DMS53 treated with DMSO at 0.1 percent for 48 hours (cell line): ENCODE measurements around the gene BUD23.
"Not testable (repeated sequence)": the region's sequence is repeated elsewhere in the genome, so short reads cannot be mapped to it uniquely, and the experiment has no call there.

Experiments used
- DNase-seq: peaks from one replicate; lab custom pipeline; 2025; ENCODE audit not compliant: unreplicated experiment; lab: John Stamatoyannopoulos, UW

Gene BUD23

DNA sequence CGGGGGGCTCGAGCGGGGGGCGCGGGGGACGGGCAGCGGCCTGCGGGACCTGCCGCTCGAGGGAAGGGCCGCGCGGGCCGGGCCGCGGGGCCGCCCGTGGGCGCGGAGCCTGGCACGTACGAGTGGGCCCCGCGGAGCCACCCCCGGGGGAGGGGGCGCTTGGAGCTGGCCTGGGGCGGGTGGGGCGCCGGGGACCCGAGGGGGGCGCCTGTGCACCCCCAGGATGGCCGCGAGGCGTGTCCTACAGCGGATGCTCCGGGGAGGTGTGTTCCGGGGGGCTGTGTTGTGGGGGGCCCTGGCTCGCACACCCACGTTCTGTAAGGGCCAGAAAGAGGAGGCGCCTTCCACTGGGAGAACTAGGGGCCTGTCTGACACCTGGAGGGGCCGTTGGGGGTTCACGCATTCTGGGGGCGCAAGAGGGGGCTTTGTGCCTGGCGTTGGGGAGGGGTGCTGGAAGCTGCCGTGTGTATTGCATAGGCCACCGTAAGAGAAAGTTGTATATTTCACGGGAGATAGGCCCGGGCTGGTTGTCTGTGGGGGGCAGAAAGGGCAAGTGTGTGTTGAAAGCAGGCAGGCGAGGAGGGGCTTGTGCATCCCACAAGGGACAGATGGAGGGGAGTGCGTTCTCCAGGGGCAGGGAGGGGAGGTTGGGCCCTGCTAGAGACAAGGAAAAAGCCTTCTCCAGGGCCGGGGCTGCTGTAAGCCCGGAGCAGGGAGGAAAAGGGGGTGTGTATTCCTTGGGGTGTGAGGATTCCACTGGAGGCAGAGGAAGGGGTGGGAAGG, 15.1 kb upstream of the BUD23 start:
- DNase-seq = no peak

DNA sequence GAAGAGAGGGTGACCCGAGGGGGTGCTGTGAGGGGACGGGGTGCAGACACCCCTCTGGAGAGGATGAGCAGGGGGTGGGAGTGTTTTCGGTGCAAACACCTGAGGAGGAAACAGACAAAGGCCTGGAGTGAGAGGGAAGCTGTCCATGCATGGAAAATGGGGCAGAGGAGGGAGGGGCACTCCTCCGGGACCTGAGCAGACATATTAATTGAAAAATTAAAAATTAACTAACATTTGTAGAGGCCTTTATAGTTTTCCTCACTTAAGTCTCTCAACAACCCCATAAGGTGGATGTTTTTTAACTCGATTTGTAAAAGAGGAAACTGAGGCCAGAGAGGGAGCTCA, 14.5 kb upstream of the BUD23 start:
- no peak for DNase-seq

DNA sequence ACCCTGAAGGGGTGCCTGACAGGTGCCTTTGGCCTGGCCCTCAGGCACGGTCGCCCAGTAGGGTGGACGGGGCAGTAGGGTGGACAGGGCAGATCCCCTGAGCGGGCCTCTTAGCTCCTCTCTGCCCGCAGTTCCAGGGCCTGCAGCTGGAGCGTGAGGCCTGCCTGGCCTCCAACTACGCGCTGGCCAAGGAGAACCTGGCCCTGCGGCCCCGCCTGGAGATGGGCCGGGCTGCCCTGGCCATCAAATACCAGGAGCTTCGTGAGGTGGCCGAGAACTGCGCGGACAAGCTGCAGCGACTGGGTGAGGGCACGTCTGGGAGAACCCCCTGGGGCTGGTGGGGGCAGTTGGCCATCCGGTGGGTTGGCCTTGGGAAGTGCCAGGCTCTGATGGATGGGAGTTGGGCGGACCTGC, 14.1 kb upstream of the BUD23 start:
- no peak for DNase-seq

DNA sequence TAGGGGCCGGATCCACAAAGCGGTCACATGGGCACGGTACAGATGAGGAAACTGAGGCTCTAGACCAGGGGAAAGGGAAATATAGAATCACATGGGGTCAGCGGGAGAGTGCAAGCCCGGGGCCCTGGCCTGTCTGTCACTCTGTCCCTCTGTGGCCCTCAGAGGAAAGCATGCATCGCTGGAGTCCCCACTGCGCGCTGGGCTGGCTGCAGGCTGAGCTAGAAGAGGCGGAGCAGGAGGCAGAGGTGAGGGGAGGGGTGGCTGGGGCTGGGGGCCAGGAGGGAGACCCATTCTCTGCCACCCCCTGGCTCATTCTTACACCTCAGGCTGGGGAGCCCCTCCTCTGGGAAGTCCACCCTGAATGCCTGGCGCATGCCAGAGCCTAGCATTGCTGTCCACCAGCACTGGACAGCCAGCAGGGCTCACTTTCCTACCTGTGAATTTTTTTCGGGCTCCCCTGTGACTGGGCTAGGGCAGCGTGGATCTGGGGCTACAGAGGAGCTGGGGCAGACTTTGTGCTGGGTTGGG, 13.5 kb upstream of the BUD23 start:
- no peak for DNase-seq

DNA sequence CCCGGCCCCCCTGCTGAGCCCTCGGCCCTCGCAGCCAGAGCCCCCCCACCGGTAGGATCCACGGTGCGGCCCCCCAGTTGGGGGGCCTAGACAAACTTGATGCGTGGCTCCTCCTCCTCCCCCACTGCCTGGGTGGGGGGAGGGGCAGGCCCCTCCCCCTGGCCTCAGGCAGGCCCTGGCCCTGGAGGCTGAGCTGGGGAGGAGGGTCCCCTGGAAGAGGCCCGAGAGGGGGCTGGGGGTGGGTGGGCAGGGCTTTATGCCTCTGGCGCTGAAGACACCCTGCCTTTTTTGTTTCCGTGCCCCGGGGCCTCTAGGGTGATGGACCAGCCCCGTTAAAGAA, 12.1 kb upstream of the BUD23 start:
- DNase-seq = no peak

DNA sequence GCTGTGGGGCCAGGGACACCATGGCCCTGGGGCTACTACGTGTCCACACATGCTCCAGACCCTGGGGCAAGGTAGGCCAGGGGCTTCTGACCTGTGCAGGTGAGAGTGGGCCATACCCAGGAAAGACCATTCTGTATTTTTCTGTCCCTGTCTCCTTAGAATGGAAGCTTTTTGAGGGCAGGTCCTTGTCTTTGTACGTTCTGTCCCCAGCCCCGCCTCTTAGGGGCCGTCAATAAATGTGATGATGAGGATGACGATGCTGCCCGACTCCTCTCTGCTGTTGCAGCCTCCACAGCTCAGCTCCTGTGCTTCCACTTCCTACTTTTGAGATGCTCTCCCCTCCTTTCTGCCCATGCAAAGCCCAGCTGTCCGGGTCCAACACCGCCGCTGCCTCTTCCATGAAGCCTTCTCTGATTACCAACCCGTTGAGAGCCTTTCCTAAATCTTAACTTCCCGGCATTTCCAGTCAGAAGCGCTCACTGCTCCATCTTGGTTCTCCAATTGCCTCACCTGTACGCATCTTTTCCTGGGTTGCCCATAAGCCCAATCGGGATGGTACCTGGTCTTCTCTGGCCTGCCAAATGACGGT, 11.4 kb upstream of the BUD23 start:
- DNase-seq = no peak

DNA sequence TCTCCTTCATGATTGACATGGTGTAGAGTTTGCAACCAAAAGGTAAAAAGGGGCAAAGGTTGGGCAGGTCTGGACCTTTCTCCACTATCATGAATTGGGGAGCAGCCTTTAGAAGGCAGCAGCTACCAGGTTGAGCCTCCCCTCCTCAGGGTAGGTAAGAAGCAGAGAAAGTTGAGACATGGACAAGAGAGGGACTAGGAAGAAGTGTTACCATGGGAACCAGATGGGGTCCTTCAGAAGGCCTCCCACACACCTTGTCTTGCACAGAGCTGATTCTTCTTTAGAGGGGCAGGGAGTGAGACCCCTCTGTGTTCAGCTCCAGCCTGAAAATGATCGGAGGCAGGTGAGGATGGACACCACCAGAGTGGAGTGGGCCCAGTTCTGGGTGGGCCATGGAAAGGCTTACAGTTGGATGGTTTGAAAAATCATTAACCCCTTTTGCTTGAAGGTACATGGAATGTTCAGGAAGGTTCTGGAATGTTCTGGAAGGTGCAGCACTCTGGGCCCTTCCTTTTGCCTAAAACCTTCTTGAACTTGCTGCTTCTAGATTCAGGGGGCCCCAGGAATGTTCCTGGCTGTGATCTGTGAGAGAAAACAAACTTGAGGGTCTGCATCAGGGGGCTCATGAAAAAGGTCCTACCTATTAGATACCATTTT, 8.8 kb upstream of the BUD23 start:
- no peak for DNase-seq

DNA sequence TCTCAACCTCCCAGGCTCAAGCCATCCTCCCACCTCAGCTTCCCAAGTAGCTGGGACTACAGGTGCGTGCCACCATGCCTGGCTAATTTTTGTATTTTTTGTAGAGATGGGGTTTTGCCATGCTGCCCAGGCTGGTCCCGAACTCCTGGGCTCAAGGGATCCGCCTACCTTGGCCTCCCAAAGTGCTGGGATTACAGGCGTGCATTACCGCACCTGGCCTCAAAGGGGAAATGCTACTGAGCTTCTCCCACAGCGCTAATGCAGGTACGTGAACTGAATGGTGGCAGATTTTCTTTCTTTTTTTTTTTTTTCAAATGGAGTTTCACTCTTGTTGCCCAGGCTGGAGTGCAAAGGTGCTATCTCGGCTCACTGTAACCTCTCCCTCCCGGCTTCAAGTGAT, 7.3 kb upstream of the BUD23 start:
- DNase-seq = not testable (repeated sequence)

DNA sequence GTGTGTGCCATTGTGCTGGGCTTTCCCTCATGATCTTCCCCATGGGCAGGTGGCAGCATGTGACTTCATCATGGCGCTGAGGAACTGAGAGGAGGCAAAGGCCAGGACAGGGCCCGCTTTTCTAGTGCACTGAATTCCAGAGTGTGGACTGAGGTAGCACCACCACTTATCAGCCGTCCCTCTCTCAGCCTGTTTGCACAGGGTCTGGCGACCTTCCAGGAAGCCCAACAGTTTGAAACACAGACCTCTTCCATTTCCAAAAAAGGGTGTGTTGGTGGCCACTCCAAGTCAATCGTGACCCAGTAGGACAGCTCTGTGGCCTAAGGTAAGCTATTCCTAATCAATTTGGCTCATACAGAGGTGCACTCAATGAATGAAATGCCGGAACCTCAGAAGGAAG, 4.5 kb upstream of the BUD23 start:
- no peak for DNase-seq

DNA sequence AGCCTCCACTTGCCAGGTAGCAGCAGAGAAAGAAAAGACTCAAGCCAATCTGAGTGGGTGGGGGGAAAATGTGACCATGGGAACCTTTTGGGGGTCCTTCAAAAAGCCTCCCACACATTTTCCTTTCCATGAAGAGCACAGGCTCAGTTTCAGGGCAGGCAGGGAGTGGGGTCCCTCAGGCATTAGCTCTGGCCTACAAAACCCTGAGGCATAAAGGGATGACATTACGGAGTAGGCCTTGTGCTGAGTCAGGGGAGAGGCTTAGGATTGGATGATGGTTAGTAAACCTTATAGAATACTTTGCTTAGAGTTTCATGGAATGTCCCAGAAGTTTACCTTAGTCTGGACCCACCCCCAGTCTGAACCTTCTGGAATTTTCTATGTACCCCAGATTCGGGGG, 3.7 kb upstream of the BUD23 start:
- no peak for DNase-seq

DNA sequence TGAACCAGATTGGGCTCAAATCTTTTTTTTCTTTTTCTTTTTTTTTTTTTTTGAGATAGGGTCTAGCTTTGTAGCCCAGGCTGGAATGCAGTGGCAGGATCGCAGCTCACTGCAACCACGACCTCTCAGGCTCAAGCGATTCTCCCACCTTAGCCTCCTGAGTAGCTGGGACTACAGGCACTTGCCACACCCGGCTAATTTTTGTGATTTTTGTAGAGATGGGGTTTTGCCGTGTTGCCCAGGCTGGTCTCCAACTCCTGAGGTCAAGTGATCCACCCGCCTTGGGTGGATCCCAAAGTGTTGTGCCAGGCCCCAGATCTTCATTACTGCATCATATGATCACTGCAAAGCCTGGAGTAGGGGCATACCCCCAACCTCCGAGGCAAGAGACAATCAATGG, 2.9 kb upstream of the BUD23 start:
- no peak for DNase-seq

DNA sequence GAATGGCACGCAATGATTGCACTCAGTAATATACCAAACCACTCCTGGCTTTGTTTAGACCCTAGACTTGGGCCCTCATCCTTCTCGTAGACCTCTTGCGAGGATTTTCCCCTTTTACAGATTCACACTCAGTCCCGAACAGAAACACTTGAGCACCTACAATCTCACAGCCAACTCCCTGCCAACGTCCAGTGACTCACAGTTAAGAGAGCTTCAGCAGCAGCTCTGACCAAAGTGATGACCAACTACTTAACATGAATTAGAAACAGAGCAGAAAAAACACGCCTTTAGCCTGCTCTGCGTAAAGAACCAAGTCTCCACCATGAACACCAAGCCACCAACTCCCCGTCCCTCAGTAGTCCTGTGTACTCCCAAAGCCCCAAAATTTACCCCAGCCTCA, 2.4 kb upstream of the BUD23 start:
- no peak for DNase-seq

DNA sequence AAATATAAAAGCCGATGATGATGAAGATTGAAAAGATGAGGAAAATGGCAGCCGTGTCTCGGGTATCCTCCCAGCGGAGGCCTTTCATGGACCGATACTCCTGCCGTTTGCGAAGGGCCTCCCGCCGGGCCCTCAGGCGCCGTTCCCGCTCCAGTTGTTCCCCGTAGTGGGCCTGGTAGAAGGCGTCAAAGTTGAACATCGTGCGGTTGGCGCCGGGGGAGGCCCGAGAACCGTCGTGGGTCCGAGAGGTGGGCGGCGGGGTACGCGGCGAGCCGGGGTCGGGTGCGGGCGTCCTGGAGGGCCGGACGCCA, 697 bp upstream of the BUD23 start:
- DNase-seq = no peak

DNA sequence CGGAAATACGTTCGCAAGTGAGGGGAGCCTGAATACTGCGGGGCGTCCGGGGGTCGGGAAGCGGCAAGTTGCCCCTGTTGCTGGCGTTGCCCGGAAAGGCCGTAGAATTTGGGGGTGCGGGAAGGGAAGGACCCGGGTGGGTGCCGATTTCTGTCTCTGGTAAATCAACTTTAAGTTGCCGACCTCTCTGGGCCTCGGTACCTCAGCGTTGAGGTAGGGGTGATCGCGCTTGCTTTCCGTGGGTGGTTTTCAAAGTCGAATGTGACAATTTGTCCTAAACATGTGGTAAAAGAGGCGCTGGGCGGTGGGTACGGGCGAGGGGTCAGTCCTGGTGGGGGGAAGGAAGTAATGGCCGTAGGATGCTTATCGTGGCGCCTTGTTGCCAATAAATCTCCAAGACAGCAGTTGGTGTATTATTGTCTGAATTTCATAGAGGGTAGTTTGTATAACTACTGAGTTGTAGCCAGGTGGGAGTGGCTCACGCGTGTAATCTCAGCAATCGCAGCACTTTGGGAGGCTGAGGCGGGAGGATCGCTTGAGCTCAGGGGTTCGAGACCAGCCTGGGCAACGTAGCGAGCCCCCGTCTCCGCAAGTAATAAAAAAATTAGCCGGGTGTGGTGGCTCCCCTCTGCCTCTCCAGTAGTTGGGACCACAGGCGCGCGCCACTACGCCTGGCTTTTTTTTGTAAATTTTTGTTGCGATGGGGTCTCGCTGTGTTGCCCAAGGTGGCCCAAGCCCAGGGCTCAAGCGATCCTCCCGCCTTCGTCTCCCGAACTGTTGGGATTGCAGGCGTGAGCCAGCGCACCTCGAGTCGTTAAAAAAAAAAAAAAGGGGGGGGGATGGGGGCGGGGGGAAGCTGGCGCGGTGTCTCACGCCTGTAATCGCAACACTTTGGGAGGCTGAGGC, 644 bp downstream of the BUD23 start:
- no peak for DNase-seq

DNA sequence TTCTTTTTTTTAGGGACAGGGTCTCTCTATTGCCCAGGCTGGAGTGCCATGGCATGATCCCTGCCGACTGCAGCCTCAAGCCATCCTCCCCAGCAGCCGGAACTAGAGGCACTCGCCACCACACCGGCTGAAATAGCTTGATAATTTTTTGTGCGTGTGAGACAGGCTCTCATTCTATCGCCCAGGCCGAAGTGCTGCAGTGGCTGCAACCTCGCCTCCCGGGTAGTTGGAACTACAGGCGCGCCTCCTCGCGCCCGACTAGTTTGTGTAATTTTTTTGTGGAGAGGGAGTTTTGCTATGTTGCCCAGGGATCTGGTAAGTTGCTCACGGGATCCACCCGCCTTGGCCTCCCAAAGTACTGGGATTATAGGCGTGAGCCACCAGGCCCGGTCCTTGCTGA, 1.9 kb downstream of the BUD23 start:
- DNase-seq = no peak

DNA sequence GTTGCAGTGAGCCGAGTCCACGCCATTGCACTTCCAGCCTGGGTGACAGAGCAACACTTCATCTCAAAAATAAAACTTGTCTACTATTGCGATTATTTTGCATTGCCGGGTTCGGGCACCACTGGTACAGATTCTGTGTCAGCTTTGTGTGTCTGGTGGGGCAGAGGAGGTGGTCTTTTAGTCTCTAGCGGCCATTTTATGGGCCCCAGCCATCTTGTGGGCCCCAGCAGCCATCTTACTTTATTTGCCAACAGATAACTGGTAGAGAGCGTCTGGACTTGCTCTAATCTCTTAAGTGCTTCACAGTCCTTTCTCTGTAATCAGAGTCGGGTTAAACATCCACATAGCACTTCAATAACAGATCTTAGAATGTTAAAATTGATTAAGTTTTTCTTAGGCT, 4.9 kb downstream of the BUD23 start:
- DNase-seq = no peak

DNA sequence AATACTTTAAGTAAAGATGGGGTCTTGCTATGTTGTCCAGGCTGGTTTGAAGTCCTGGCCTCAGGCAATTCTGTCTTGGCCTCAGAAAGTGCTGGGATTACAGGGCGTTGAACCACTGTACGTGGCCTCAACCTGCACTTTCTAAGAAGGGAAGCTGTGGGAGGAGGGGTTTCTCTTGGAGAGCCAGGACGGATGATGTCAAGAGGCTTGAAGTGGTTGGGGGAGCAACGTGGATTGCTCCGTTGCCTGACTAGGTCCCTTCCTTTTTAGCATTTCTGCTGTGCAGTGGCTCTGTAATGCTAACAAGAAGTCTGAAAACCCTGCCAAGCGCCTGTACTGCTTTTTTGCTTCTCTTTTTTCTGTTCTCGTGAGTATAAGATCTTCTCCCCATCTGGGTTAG, 7.2 kb downstream of the BUD23 start:
- DNase-seq = no peak

DNA sequence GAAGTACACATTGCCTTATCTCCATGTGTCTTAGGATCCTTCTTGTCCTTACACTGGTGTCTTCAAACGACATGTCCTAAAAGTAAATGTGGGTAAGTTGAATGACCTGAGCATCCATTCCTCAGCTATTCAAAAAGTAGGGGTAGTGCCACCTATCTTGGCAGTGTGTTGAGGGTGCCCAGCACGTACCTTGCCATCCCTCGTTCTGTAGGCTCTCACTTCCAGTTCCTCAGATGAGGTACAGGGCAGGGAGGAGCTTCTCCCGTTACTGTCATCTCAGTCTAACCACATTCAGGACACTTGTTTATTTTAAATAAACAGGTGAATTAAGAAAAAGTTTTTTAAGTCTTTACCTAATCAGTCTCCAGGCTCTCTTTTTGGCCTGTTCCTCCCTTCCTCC, 13.0 kb downstream of the BUD23 start:
- DNase-seq = no peak

DNA sequence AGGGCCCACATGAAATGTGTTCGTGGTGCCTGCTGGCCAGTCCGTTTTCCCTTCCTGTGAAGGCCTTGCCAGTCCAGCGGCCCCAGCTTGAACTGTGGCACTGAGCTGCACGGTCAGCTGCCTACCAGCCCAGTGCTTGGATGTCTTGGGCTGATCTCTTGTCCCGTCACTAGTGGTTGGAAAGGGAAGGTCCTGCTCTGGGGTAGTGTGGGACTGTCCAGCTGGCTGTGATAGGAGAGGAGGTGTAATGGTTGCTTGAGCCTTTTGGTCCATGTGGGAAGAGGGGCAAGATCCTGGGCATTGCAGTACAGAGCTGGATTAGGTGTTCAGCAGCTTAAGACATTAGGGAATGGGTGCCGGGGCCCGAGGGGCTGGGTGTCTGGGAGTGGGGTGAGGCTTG, 15.0 kb downstream of the BUD23 start:
- no peak for DNase-seq

DNA sequence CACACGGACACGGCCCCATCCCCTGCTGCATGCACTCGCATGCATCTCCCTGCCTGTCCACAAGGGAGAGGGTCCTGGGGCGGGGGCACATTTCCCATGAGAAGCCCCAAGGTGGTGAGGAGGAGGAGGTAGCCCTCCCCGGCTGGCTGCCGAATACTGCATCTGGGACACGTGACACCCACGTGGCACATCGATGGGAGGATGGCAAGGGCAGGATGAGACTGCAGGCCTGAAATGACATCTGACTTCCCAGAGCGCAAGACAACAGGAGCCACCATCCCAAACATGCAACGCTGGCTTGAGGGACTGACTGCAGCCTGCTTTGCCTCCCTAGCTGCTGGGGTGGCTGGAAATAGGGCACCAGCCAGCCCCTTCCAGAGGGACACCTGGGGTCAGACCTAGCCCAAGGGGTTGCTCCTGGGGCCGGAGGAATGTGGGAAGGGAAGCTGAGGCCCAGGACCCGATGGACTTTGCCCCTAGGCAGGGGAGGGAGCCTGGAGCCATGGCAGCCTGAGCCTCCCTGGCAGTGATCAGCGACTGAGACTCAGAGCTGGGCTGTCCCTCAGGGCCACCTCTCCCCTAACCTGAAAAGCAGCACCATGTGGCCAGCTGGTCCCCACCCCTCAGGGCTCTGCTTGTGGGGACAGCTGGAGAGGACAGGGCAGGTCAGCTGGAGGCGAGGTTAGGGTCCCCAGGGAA, 16.1 kb downstream of the BUD23 start:
- DNase-seq = no peak

DNA sequence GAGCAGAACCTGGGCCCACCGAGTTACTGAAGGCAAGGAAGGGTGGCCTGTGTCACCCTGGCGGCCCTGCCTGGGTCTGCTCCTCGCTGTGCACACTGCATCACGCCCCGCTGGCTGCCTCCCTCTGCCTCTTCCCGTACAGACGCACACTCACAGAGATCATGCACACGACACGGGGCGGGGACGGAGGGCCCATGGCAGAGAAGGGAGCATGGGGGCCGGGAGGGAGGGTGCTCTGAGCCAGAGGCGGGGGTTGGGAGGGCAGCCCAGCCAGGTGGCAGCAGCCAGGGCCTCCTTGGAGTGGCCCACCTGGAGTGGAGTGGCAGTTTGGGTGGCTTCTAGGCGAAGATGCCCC, 16.6 kb downstream of the BUD23 start:
- no peak for DNase-seq
